HG02870 (cell line): ENCODE measurements around the gene EVPLL.
"Not testable (repeated sequence)": the region's sequence is repeated elsewhere in the genome, so short reads cannot be mapped to it uniquely, and the experiment has no call there.

Experiments
- ATAC-seq: cut with Tn5 transposase; IDR thresholded peaks from one replicate; pipeline ENCODE4 v1.9.1; 2021; ENCODE audit warnings: mild to moderate bottlenecking, moderate library complexity; ENCODE audit not compliant: unreplicated experiment

The EVPLL gene

DNA sequence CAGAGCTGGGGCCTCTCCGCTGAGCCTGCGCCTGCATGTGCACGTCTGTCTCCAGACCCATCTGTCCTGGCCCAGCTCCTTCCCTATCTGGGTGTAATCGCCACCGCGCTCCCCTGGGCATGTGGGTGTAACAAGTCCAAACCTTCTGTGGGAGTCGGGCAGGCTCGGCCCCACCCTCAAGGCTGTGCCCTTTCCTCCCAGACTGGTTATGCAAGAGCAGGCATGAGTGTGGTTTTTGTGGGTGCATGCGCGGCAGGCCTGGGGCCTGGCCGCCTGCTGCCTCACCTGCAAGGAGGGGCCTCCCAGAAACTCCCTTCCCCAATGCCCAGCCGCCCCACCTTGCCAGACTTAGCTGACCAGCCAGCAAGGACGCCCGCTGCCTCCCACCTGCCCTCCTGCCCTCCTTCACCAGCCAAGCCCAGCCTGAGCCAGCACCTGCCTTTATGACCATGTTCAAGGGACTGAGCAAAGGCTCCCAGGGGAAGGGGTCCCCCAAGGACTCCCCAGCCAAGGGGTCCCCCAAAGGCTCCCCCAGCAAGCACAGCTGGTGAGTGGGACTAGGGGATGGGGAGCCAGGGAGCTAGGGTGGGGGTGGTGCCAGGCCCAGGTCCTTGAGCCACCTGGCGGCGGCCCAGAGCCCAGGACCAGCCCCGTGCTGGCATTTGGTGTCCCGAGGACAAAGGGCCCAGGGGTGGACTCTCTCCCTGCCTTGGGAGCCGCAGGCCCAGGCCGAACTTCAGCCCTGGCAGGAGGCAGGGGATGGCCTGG, at the start of gene EVPLL:
EVPLL (plus strand) TSS at position 342 of the 768 bp plus-strand sequence. CDS start 3,160 bp downstream, outside the sequence.
- ATAC-seq = no peak

DNA sequence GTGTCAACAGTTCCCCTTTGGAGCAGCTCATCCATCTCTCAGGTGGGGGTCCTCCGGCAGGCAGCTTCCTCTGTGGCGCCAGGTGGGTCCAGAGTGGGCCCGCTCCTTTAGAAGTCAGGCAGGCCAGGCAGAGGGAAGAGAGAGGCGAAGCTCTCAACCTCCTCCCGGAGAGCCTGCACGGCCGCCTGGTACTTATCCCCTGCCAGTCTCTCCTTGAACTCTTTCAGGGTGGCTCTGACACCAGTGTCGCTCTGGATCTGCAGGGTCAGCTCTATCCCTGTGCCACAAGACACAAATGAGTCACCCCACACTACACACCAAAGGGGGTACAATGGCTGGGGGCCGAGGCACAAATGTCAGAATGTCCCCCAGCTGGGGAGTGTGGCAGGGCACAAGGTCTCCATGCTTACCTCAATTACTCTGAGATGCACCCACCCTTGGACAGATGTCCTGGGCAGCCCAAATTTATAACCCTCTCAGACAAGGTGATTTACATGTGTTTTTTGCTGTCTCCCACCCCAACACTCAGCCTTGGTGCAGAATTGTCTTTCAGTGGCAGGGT, 48.9 kb upstream of the EVPLL start:
- ATAC-seq = no peak

DNA sequence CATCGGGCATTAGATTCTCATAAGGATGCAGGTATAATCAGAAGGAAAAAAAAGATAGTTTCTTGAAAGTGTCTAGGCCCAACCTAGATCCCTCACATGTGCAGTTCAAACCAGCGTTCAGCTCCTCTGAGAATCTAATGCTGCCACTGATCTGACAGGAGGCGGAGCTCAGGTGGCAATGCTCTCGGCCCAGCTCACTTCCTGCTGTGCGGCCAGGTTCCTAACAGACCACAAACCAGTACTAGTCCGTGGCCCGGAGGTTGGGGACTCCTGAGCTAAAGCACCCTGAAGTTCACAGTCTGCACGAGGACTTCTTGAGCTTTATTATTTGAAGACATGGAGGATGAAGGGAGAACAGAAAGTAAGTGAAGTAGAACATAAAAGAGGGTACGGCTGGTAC, 45.7 kb upstream of the EVPLL start:
- no peak for ATAC-seq

DNA sequence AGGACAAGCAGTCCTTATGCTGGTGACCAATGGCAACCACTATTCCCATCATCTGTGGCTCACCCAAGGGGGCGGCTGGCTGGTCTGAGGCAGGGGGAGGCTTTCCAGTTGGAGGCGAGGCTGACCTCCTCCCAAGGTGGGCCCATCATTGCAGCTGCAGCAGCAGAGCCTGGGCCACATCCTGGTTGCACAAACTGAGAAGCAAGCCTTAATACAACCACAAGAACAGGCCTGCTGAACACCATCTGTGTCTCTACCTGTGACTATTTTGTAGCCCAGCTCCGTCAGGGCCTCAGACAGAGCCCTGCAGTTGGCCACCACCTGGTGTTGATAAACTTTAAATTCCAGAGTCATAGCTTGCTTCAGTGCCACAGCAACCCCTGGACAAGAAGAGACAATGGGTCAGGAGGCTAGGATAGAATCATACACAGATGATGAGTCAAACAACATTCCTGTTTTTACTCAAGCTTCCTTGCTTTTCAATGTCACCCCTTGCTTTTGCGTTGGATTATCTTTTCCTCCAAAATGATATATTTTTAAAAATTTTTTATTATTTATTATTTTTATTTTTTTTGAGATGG, 44.6 kb upstream of the EVPLL start:
- no peak for ATAC-seq

DNA sequence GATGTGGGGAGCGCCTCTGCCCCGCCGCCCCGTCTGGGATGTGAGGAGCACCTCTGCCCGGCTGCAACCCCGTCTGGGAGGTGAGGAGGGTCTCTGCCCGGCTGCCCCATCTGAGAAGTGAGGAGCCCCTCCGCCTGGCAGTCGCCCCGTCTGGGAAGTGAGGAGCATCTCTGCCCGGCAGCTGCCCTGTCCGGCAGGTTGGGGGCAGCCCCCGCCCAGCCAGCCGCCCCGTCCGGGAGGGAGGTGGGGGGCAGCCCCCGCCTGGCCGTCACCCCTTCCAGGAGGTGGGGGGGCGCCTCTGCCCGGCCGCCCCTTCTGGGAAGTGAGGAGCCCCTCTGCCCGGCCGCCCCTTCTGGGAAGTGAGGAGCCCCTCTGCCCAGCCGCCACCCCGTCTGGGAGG, 39.4 kb upstream of the EVPLL start:
- ATAC-seq = not testable (repeated sequence)

DNA sequence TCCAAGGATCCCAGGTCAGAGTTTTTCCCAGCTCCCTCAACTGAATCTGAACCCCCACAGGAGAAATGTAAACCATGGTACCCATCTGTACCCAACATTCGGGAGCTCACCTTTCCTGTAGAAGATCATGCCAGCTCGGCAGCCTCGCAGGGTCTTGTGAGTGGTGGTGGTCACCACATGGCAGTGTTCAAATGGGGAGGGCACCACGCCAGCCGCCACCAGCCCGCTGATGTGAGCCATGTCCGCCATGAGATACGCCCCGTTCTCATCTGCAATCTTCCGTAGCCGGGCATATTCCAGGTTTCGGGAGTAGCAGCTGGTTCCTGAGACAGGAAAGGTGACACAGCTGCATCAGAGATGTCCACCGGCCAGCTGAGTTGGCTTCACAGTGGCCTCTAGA, 37.6 kb upstream of the EVPLL start:
- ATAC-seq = no peak

DNA sequence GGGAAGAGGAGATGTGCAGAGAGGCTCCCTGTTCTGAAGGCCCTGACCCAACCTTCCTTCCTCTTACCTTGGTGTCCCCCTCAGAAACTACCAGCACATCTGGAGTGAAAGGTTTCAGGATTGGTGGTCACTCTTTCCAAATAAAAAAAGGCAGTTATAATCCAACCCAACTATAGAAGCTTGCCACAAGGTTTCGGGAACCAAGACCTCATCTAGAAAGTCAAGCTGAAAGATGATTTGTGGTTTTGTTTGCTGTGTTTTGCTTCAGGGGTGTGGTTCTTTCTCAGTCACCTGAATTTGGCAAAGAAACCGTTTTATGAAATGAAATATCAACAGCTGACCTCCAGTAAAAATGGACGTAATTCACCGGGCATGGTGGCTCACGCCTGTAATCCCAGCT, 33.6 kb upstream of the EVPLL start:
- no peak for ATAC-seq

DNA sequence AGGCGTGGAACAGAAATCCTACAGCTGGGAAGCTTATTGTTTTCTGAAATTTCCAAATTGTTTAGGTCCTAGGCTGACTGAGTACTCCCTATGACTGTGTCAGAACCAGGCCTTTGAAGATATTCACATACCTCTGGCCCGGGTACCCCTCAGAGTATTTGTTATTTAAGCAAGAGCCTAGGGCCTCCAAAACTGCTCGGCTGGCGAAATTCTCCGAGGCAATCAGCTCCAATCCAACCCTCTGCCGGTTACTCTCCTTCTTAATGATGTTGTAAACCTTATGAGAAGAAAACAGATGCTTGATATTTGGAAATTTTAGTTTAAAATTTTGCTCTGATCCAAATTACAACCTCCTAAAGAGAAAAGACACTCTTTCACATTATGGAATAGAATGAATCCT, 24.0 kb upstream of the EVPLL start:
- no peak for ATAC-seq

DNA sequence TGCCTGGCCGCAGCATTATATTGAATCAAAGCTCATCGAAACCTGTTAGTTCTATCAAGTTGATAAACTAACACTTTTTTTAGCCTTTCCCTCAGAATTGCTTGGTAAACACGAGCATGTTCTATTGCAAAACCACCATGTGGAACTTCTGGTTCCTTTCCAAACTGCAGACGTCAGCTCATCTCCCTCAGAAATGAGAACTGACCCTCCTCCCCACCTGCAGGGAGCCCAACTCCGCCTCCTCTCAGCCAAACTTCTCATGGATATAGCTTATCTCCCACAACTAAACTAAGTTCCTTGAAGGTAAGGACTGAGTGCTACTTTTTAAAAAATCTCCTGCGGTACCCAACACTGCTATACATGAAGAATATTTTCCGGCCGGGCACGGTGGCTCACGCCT, 21.0 kb upstream of the EVPLL start:
- ATAC-seq = no peak

DNA sequence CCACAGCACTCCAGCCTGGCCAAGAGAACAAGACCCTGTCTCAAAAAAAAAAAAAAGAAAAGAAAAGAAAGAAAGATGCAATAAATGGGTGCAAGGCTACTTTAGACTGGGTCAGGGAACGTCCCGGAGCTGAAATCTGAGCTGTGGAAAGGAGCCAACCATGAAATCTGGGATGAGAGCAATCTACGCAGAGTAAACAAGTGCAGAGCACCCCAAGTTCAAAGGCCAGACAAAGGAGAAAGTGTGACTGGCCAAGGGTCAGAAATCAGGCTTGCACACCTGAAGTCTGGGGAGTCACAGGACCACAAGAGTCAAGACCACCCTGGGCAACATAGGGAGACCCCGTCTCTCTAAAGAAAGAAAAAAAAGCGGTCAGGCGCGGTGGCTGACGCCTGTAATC, 17.1 kb upstream of the EVPLL start:
- no peak for ATAC-seq

DNA sequence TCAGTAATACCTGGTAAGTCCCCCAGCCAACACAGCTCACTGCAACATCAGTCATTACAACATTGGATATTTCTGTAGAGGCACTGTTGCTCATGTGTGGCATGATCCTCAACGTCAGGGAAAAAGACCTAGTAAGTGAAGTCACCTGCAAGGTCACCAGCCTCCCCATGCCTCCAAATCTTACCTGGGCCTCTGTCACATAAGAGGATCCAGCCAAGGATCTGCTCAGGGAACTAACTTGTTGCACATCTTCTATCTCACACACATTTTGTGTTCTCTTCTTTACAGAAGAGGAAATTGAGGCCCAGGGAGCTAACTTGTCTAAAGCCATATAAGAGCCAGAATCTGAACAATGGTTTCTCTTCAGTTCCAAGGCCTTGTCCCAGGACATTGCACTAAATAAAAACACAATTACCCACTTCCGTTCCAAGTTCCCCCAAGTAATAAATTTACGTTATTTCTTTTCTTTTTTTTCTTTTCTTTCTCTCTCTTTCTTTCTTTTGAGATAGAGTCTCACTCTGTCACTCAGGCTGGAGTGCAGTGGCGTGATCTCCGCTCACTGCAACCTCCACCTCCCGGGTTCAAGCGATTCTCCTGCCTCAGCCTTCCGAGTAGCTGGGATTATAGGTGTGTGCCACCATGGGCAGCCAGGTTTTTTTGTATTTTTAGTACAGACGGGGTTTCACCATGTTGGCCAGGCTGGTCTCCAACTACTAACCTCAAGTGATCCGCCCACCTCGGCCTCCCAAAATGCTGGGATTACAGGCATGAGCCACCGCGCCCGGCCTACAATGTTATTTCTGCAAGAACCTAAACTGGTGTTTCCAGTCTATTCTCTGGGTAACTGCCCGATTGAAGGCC, 15.5 kb upstream of the EVPLL start:
- no peak for ATAC-seq

DNA sequence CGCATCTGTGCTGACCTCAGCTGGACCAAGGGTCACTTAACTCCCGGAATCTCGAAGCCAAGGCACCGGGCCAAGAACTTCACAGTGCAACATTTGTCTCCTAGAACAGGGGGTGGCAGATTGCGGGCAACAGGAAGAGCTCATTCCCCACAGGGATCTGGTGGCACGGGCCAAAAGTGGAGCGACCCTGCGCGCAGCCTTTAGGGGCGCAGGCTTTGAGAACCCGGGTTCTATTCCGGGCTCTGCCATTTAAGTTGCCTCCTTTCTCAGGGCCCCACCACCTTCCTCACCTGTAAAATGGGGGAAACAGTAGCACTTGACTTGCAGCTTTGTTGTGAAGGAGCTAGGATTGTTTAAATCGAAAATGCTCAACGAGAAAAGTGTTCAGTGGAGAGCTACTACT, 14.9 kb upstream of the EVPLL start:
- ATAC-seq = no peak

DNA sequence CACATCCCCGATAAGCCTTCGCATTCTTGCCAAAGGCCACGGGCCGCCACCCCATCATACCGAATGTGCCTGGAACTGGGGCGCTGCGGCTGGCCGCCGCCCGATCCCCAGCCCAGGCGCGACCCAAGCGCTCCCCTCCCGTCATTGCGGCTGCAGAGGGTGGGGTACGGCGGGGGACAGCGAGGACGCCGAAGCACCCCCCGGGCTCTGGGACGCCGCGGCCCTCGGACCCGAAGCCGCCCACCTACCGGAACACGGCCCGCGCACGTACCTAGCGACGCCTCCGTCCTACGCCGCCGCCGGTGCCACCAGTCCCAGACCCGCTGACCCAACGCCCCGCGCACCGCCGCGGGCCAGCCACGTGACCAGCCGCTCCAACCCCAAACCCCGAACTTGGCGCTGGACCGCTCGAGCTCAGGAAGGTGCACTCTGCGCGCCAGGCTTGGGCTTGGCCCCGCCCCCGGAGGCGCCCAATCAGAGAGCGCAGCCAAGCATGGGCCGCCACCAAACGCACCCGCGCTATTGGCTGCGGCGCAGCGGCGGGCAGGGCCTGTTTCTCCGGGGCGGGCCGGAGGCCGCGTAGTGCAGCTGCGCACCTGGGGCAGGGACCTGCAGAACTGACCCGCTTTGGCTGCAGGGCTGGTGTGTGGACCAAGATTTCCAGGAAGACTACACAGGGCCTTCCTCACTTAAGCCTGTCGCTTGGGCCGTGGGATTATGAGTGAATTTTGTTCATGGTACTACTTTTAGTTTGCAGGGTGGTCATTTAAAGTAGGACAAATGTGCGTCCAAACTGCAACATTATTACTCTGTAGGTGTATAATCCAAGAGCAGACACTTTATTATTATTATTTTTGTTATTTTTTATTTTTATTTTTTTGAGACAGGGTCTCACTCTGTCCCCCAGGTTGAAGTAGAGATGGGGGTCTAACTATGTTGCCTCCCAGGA, 14.2 kb upstream of the EVPLL start, which contains the start of gene SHMT1:
SHMT1 (minus strand) TSS at position 450 of the 949 bp plus-strand sequence. CDS start 7,569 bp downstream, outside the sequence.
- ATAC-seq = peak; percentile 91

DNA sequence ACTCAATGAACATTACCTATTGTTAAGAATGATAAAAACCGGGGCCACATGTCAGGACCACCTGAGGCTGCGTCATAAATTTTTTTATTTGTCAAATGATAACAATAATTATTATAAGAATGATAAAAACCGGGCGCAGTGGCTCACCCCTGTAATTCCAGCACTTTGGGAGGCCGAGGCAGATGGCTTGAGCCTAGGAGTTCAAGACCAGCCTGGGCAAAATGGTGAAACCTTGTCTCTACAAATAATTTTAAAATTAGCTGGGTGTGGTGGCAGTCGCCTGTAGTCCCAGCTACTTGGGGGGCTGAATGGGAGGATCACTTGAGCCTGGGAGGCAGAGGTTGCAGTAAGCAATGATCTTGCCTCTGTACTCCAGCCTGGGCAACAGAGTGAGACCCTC, 13.4 kb upstream of the EVPLL start:
- no peak for ATAC-seq

DNA sequence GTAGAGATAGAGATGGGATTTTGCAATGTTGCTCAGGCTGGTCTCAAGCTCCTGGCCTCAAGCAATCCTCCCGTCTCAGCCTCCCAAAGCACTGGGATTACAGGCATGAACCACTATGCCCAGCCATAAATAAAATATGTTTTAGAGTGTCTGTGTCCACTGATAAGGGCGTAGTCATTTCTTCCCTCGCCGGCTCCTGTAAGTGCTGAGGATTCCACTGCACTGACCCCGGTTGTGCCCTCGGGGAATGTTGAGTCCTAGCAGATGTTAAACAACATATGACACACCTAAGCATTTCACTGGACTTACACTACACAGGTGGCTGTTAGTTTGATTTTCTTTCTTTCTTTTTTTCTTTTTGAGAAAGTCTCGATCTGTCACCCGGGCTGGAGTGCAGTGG, 8.6 kb upstream of the EVPLL start:
- ATAC-seq = no peak

DNA sequence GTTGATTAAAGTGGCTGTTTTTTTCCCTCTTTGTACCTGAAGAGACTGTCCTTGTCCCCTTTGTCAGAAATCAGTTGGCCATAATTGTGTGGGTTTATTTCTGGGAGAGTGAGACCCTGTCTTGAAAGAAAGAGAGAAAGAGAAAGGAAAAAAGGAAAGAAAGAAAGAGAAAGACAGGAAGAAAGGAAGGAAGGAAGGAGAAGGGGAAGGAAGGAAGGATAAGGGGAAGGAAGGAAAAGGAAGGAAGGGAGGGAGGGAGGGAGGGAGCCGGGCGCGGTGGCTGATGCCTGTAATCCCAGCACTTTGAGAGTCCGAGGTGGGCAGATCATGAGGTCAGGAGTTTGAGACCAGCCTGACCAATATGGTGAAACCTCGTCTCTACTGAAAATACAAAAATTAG, 6.8 kb upstream of the EVPLL start:
- ATAC-seq = no peak

DNA sequence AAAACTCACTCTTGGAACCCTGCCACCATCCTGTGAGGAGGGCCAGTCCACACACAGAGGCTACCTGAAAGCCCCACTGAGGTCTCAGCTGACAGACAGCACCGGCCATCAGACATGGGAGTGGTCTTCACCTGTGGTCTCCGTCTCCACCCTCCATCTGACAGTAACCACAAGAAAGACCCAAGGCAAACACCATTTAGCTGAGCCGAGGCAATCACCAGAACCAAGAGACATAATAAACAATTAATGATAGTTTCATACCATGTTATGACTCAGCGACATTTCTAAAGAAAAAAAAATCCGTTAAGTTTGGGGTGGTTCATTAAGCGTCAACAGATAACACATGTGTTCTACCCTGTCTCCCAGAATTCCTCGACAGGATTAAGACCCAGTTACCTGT, 6.1 kb upstream of the EVPLL start:
- ATAC-seq = no peak

DNA sequence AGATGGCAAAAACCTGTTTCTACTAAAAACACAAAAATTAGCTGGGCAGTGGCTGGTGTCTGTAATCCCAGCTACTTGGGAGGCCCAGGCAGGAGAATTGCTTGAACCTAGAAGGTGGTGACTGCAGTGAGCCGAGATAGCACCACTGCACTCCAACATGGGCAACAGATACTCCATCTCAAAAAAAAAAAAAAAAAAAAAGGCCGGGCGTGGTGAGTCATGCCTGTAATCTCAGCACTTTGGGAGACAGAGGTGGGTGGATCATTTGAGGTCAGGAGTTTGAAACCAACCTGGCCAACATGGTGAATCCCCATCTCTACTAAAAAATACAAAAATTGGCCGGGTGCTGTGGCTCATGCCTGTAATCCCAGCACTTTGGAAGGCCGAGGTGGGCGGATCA, 4.4 kb upstream of the EVPLL start:
- ATAC-seq = not testable (repeated sequence)

DNA sequence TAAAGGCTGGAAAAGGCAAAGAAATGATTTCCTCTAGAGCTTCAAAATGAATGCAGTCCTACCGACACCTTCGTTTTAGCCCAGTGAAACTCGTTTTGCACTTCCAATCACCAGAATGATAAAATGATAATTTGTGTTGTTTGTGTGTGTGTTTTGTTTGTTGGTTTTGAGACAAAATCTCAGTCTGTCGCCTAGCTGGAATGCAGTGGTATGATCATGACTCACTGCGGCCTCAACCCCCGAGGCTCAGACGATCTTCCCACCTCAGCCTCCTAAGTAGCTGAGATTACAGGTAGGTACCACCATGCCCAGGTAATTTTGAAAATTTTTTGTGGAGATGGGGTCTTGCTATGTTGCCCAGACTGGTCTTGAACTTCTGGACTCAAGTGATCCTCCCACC, 3.4 kb upstream of the EVPLL start:
- no peak for ATAC-seq

DNA sequence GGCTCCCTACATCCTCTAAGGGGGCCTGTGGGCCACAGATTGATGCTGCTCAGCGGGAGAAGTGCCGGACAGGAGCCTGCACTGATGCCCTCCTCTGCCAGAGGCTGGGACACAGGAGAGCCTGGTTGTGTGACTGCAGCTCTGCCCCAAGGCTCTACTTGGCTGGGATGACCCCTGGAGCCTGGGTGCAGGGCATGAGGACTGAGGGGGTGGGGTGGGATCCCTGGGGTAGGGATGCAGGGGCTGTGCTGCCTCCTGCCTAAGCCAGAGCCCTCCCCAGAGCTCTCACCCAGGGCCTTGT, 577 bp downstream of the EVPLL start:
- ATAC-seq = no peak
